Upper lobe of left lung (tissue), 6 donors: ENCODE data around the gene MAP1B. TPM values are rescaled to one million over a fixed set of nuclear protein-coding genes. Genes with fewer than 3 reads are reported as not detected.
A peak's percentile ranks its signal among the peaks of the same experiment; 100 is the strongest.

Experiments
- ATAC-seq, 2 donors: fragments of 200-7000 bp; cut with Tn5 transposase; one replicate each; pipeline ENCODE4 v1.9.1; 2022; ENCODE audit warnings: mild to moderate bottlenecking in 2 of 2, moderate library complexity in 2 of 2; ENCODE audit not compliant: low FRiP score in 2 of 2
- DNase-seq, 2 donors: peaks; one replicate each; pipeline ENCODE4 v3.0.0-alpha.2; 2019 to 2020
- H3K27ac ChIP-seq, 4 donors: fragments of 200-600 bp; sonication (generic); one replicate each; pipeline ENCODE4 v1.5.1; 2016 to 2019
- H3K27me3 ChIP-seq, 4 donors: fragments of 200-600 bp; sonication (generic); one replicate each; pipeline ENCODE4 v1.5.1; 2017 to 2019
- H3K36me3 ChIP-seq, 4 donors: fragments of 200-600 bp; sonication (generic); one replicate each; pipeline ENCODE4 v1.5.1; 2016 to 2019
- H3K4me1 ChIP-seq, 4 donors: fragments of 200-600 bp; sonication (generic); one replicate each; pipeline ENCODE4 v1.5.1; 2018 to 2019
- H3K4me3 ChIP-seq, 4 donors: fragments of 200-600 bp; sonication (generic); one replicate each; pipeline ENCODE4 v1.5.1; 2017 to 2019; ENCODE audit warnings: mild to moderate bottlenecking in 2 of 4, moderate library complexity in 1 of 4
- H3K9me3 ChIP-seq, 4 donors: fragments of 200-600 bp; sonication (generic); one replicate each; pipeline ENCODE4 v1.5.1; 2018 to 2019
- EP300 ChIP-seq, 4 donors: sonication (generic); formaldehyde crosslinking; IDR thresholded peaks; one replicate each; pipeline ENCODE4 v1.5.1; 2017; ENCODE audit warnings: antibody characterized with exemption in 4 of 4, control low read depth in 2 of 4
- POLR2A ChIP-seq, 4 donors: fragments of 450-650 bp; IDR thresholded peaks; one replicate each; pipeline ENCODE4 v1.5.1; 2016 to 2017; ENCODE audit warnings: antibody characterized with exemption in 4 of 4, mild to moderate bottlenecking in 2 of 4
- POLR2AphosphoS5 ChIP-seq, 2 donors: sonication (generic); formaldehyde crosslinking; IDR thresholded peaks; one replicate each; pipeline ENCODE4 v1.5.1; 2017; ENCODE audit warnings: antibody characterized with exemption in 2 of 2
- WGBS, 2 donors: methylation state at CpG; one replicate each; pipeline ENCODE4 v1.1.5; 2017 to 2018; 5-methylcytosine and 5-hydroxymethylcytosine counted together
- total RNA-seq, 6 donors: library from RNA; depleted of rRNA in 4 of 6; stranded (reverse); fragments of >200 nt in 4 of 6; gene quantifications; one replicate each; pipeline versions ENCODE4 v1.1.0 to v1.2.1, GENCODE V29; 2016 to 2021
- TF ChIP-seq, protein P1 (sequence below), 6 experiments: fragments of 450-650 bp in 4 of 6; fragments of 200-600 bp in 2 of 6; sonication (generic) in 2 of 6; IDR thresholded peaks; one replicate each; pipeline ENCODE4 v1.5.1; 2016 to 2019; ENCODE audit warnings: antibody characterized with exemption in 6 of 6
- donor health status: DM: no; HTN: no; CAD: no; lungs with moderate emphysema.
- donor health status: DM: no; HTN: yes; CAD: no; lungs with severe emphysema.

Gene MAP1B
- total RNA-seq, 6 donors from 2014 or later, result 21.6 to 59.4 (median 38.0) TPM

- TF ChIP-seq POLR2A (IDR thresholded peaks at IDR 0.05) (no peak), POLR2AphosphoS5 (IDR thresholded peaks at IDR 0.05) (no peak), EP300 (IDR thresholded peaks at IDR 0.05) (no peak)
- TF ChIP-seq, protein P1, sequence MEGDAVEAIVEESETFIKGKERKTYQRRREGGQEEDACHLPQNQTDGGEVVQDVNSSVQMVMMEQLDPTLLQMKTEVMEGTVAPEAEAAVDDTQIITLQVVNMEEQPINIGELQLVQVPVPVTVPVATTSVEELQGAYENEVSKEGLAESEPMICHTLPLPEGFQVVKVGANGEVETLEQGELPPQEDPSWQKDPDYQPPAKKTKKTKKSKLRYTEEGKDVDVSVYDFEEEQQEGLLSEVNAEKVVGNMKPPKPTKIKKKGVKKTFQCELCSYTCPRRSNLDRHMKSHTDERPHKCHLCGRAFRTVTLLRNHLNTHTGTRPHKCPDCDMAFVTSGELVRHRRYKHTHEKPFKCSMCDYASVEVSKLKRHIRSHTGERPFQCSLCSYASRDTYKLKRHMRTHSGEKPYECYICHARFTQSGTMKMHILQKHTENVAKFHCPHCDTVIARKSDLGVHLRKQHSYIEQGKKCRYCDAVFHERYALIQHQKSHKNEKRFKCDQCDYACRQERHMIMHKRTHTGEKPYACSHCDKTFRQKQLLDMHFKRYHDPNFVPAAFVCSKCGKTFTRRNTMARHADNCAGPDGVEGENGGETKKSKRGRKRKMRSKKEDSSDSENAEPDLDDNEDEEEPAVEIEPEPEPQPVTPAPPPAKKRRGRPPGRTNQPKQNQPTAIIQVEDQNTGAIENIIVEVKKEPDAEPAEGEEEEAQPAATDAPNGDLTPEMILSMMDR (IDR thresholded peaks at IDR 0.05), result no peak
- WGBS, 2 donors, result 66 to 75% methylated on average over 8 of the region's 8 CpGs
- Histone ChIP-seq H3K9me3 (no peaks in the 10 kb centered on the region), H3K27me3 (no peaks in the 10 kb centered on the region), H3K4me3 (no peak overlapping the region), H3K36me3 (no peaks in the 10 kb centered on the region), H3K27ac (peak overlapping the region in 2 of 4 donors; percentile 8 to 23), H3K4me1 (no peaks in the 10 kb centered on the region)
- ATAC-seq, result peak in 1 of 2 donors; percentile 80
- no peak for DNase-seq
These were observed 34.4 kb downstream of the MAP1B start for GRCh38 chr5:72141440-72142355.

DNA sequence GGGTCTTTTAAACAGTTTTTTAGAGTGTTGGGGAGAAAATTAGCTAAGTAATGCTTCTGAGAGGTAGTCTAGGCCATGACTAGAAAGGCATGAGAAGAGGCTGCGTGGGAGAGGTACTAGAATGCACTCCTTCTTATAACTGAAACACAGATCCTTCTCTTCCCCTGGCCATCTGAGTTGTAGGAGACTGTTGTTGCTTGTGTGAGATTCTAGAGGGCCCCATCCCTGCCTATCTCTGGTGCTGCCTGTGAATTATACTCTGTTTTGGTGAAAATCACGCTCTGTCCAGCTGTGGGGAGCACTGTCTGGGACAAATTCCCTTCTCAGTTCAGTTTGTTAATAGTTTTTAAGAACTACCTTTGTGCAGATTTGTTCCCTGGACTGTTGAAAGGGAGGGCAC lies 37.5 kb downstream of the MAP1B start:
- Histone ChIP-seq H3K4me3 (no peak overlapping the region), H3K9me3 (no peaks in the 10 kb centered on the region), H3K4me1 (no peaks in the 10 kb centered on the region), H3K27me3 (no peaks in the 10 kb centered on the region), H3K27ac (no peak overlapping the region), H3K36me3 (no peaks in the 10 kb centered on the region)
- WGBS, 2 donors, result 91 to 98% methylated on average over 2 of the region's 2 CpGs
- ATAC-seq (no peak), DNase-seq (no peak)
- no peak for TF ChIP-seq EP300 (IDR thresholded peaks at IDR 0.05)
- no peak for TF ChIP-seq POLR2A (IDR thresholded peaks at IDR 0.05)
- TF ChIP-seq, protein P1 (IDR thresholded peaks at IDR 0.05), result no peak
- TF ChIP-seq POLR2AphosphoS5 (IDR thresholded peaks at IDR 0.05), result no peak

DNA sequence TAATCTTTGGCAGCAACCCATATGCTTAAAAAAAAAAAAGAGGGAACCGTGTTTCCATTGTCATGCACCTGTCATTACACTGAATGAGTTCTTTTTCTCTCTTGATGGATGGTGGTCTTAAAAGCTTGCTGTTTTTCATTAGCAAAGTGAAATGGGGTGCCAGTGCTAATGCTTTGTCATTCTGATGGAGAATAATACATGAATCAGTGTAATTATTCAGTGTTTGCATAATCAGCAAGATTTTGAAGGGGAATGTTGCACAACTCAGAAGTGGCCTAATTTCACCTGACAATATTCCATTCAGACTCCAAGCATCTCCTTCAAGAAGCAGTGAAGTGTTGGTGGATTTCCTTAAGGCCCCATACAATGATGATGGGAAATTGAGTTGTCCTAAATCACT lies 38.1 kb downstream of the MAP1B start:
- H3K9me3 ChIP-seq, result no peaks in the 10 kb centered on the region
- no peaks in the 10 kb centered on the region for H3K27me3 ChIP-seq
- DNase-seq (no peak), ATAC-seq (no peak)
- WGBS, 2 donors, result 15 to 37% methylated on average over 1 of the region's 1 CpG
- H3K4me1 ChIP-seq, result no peaks in the 10 kb centered on the region
- H3K4me3 ChIP-seq, result no peak overlapping the region
- no peak overlapping the region for H3K27ac ChIP-seq
- no peaks in the 10 kb centered on the region for H3K36me3 ChIP-seq
- TF ChIP-seq POLR2AphosphoS5 (IDR thresholded peaks at IDR 0.05) (no peak), POLR2A (IDR thresholded peaks at IDR 0.05) (no peak), EP300 (IDR thresholded peaks at IDR 0.05) (no peak)
- TF ChIP-seq, protein P1 (IDR thresholded peaks at IDR 0.05), result no peak

DNA sequence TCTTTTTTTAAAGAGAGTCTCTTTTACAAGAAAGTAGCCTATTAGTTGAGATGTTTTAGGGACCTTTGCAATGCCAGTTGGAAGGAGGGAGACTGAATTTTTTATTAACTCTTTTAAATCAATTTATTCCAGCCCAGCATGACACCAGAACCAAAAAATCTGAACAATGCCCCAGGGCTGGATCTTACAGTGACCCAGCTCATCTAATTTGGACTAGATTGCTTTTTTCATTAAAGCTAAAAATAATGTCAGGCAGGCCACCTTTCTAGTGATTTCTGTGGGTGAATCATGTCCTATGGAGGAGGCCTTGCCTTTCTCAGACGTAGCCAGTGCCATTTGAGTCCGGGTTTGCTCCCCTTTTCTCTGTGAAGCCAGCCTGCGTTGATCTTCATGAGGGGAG lies 38.8 kb downstream of the MAP1B start:
- DNase-seq, result no peak
- no peak for ATAC-seq
- H3K9me3 ChIP-seq, result no peaks in the 10 kb centered on the region
- TF ChIP-seq POLR2A (IDR thresholded peaks at IDR 0.05), result no peak
- no peak for TF ChIP-seq EP300 (IDR thresholded peaks at IDR 0.05)
- TF ChIP-seq, protein P1 (IDR thresholded peaks at IDR 0.05), result no peak
- TF ChIP-seq POLR2AphosphoS5 (IDR thresholded peaks at IDR 0.05), result no peak
- H3K4me1 ChIP-seq, result no peaks in the 10 kb centered on the region
- no peak overlapping the region for H3K27ac ChIP-seq
- no peaks in the 10 kb centered on the region for H3K36me3 ChIP-seq
- no peaks in the 10 kb centered on the region for H3K27me3 ChIP-seq
- H3K4me3 ChIP-seq, result no peak overlapping the region
- WGBS, 2 donors, result 88 to 95% methylated on average over 3 of the region's 3 CpGs
